Psoas muscle (tissue), 8 donors: ENCODE data around the gene MAP10. TPM values are rescaled to one million over a fixed set of nuclear protein-coding genes. Genes with fewer than 3 reads are reported as not detected.

Experiments
- ATAC-seq, 4 donors: fragments of 200-7000 bp; cut with Tn5 transposase; one replicate each; pipeline ENCODE4 v1.9.1; 2020; ENCODE audit warnings: moderate library complexity in 3 of 4, mild to moderate bottlenecking in 2 of 4
- DNase-seq, 2 donors: peaks; one replicate each; pipeline ENCODE4 v3.0.0-alpha.2; 2020
- H3K27ac ChIP-seq: fragments of 200-600 bp; one replicate; pipeline ENCODE4 v1.8.0; 2022
- H3K27me3 ChIP-seq, 3 donors: fragments of 200-600 bp in 1 of 3; one replicate each; pipeline versions ENCODE4 v1.6.1 to v1.8.0; 2013 to 2022; ENCODE audit warnings: low read length in 2 of 3, mild to moderate bottlenecking in 2 of 3, moderate library complexity in 1 of 3; ENCODE audit not compliant: insufficient read depth in 3 of 3
- H3K36me3 ChIP-seq, 2 donors: fragments of 200-600 bp in 1 of 2; one replicate each; pipeline versions ENCODE4 v1.6.1 to v1.8.0; 2013 to 2022; ENCODE audit warnings: low read depth in 1 of 2, mild to moderate bottlenecking in 1 of 2, moderate library complexity in 1 of 2; ENCODE audit not compliant: insufficient read depth in 1 of 2
- H3K4me1 ChIP-seq: fragments of 200-600 bp; one replicate; pipeline ENCODE4 v1.8.0; 2022
- H3K4me3 ChIP-seq: fragments of 200-600 bp; one replicate; pipeline ENCODE4 v1.8.0; 2022; ENCODE audit warnings: mild to moderate bottlenecking
- H3K9me3 ChIP-seq: fragments of 200-600 bp; one replicate; pipeline ENCODE4 v1.8.0; 2022
- CTCF ChIP-seq: fragments of 200-600 bp; IDR thresholded peaks from one replicate; pipeline ENCODE4 v1.8.0; 2022; ENCODE audit warnings: antibody characterized with exemption
- WGBS, 3 donors: extraction: QIAGEN DNeasy Blood & Tissue Kit; methylation state at CpG; one replicate each; pipeline versions ENCODE4 v1.1.6 to v1.1.7; 2013; 5-methylcytosine and 5-hydroxymethylcytosine counted together
- intact Hi-C, 2 donors: fragments of 100-400 bp; cut with DNase I; formaldehyde crosslinking; loops; one replicate each; pipeline versions ENCODE4 v1.11.0 to v1.14.2; 2022
- long read RNA-seq, 2 donors: library from polyadenylated mRNA; unstranded; transcript quantifications; one replicate each; pipeline ENCODE4 v2.0.0, GENCODE V29; 2021
- polyA plus RNA-seq, 3 donors: library from polyadenylated mRNA; stranded (reverse); fragments of 200-250 nt; gene quantifications; one replicate each; pipeline ENCODE4 v1.2.3, GENCODE V29; 2013
- total RNA-seq, 4 donors: library from RNA; stranded (reverse); fragmentation: NEBNext Ultra II Directional in 2 of 4; extraction: Animal tissue kit (Norgen Biotek cat#: 25700) in 2 of 4; gene quantifications; one replicate each; pipeline versions ENCODE4 v1.2.1 to v1.2.4, GENCODE V29; 2021 to 2023
- donor health status: healthy with polysubstance abuse.
- donor health status: DM: no; HTN: no; CAD: no; lungs with moderate emphysema.
- donor health status: Bipolar disorder and iron deficiency.
- donor health status: healthy.
- donor health status: DM: yes; HTN: yes; CAD: no.
- donor health status: DM: no; HTN: no; CAD: no.
- donor health status: DM: no; HTN: no; CAD: no.
- donor health status: DM: yes; HTN: yes; CAD: no.

Gene MAP10
- total RNA-seq (1 to 10 TPM; 1.3 to 4.0 (median 2.2) TPM), polyA plus RNA-seq (1 to 10 TPM in 1 of 3 donors, under 1 TPM in 2; 0.84 to 2.1 (median 0.86) TPM)
- long read RNA-seq, donor 1 = 0 reads
- long read RNA-seq, donor 2, partial matches to known transcripts = 0 of 4 reads
- long read RNA-seq, donor 2, other reads (novel, unspliced or antisense) = 0 of 4 reads

- Histone ChIP-seq H3K9me3 (no peaks in the 10 kb centered on the region), H3K4me3 (peak within 1 kb of the TSS; percentile 90), H3K4me1 (peaks cover 28% of the 10 kb centered on the region), H3K27ac (peak within 1 kb of the TSS; percentile 93), H3K36me3 (no peaks in the 10 kb centered on the region), H3K27me3 (no peaks in the 10 kb centered on the region)
- TF ChIP-seq CTCF = no peak
- intact Hi-C loops = loop anchor here (5.0 to 10.0 kb wide), 2 partner anchors 147 to 171 kb away; partner anchors contain the start of genes NTPCR (in 1 of the 2) and SIPA1L2 (in 1 of the 2)
- WGBS, 3 donors = 3 to 4% (median 3%) methylated on average over 56 to 75 of the region's 75 CpGs
- ATAC-seq (peak; percentile 86 to 89 (median 87)), DNase-seq (peak; percentile 80 to 90)
Observed at GRCh38 chr1:232805269-232806185, at the start of gene MAP10. TSS of gene MAP10 (plus strand) at chr1:232805416. CDS start at chr1:232805450, 34 bp downstream.

- no peak for ATAC-seq
- Histone ChIP-seq H3K27ac (peak overlapping the region; percentile 90), H3K4me3 (no peak overlapping the region), H3K27me3 (no peaks in the 10 kb centered on the region), H3K36me3 (no peaks in the 10 kb centered on the region), H3K4me1 (peaks cover 10% of the 10 kb centered on the region), H3K9me3 (no peaks in the 10 kb centered on the region)
- TF ChIP-seq CTCF = no peak
- intact Hi-C loops = no loop called here
- 58 to 71% (median 62%) methylated on average over 4 of the region's 4 CpGs for WGBS, 3 donors
- DNase-seq = no peak
Observed at GRCh38 chr1:232764458-232765251, 40.6 kb upstream of the MAP10 start.

GRCh38 chr1:232765542-232765941 lies 39.7 kb upstream of the MAP10 start:
- Histone ChIP-seq H3K36me3 (no peaks in the 10 kb centered on the region), H3K27me3 (no peaks in the 10 kb centered on the region), H3K27ac (peak overlapping the region; percentile 90), H3K4me1 (peaks cover 18% of the 10 kb centered on the region), H3K9me3 (no peaks in the 10 kb centered on the region), H3K4me3 (no peak overlapping the region)
- intact Hi-C loops = no loop called here
- WGBS, 3 donors = 76 to 84% (median 80%) methylated on average over 6 of the region's 6 CpGs
- DNase-seq (no peak), ATAC-seq (no peak)
- no peak for TF ChIP-seq CTCF

GRCh38 chr1:232766241-232766890 lies 38.9 kb upstream of the MAP10 start:
- Histone ChIP-seq H3K27me3 (no peaks in the 10 kb centered on the region), H3K36me3 (no peaks in the 10 kb centered on the region), H3K4me1 (peaks cover 18% of the 10 kb centered on the region), H3K9me3 (no peaks in the 10 kb centered on the region), H3K4me3 (no peak overlapping the region), H3K27ac (peak overlapping the region; percentile 90)
- intact Hi-C loops = no loop called here
- peak; percentile 28 to 75 for DNase-seq
- 40 to 65% (median 50%) methylated on average over 8 of the region's 8 CpGs for WGBS, 3 donors
- peak; percentile 74 to 87 (median 86) for ATAC-seq
- TF ChIP-seq CTCF = no peak
